Esophagus squamous epithelium (tissue), 4 donors: ENCODE measurements around the gene BRIP1.

Experiments
- CTCF ChIP-seq, 6 experiments: fragments of 450-650 bp in 4 of 6; fragments of 200-600 bp in 2 of 6; sonication (generic) in 2 of 6; IDR thresholded peaks; one replicate each; pipeline ENCODE4 v1.5.1; 2016 to 2019; ENCODE audit warnings: antibody characterized with exemption in 6 of 6, mild to moderate bottlenecking in 4 of 6, moderate library complexity in 4 of 6
- POLR2A ChIP-seq, 4 donors: fragments of 450-650 bp; IDR thresholded peaks; one replicate each; pipeline ENCODE4 v1.6.1; 2017; ENCODE audit warnings: antibody characterized with exemption in 4 of 4, mild to moderate bottlenecking in 4 of 4, moderate library complexity in 3 of 4

GRCh38 chr17:61797283-61797682 is 66.0 kb downstream of the BRIP1 start:
- no peak for TF ChIP-seq CTCF (IDR thresholded peaks at IDR 0.05)
- no peak for TF ChIP-seq POLR2A (IDR thresholded peaks at IDR 0.05)
